ENCODE results near the gene SAFB2.

Gene SAFB2

GRCh38 chr19:5540208-5540607, 82.4 kb downstream of the SAFB2 start:
- DNase-seq = no peak

- no peak for DNase-seq
Observed at GRCh38 chr19:5537870-5538269, 84.7 kb downstream of the SAFB2 start.

Measured in suppressor macrophage (primary cell).